GM19395 (cell line): ENCODE measurements around the gene PPP1R26.

Experiments used
- ATAC-seq: cut with Tn5 transposase; IDR thresholded peaks from one replicate; pipeline ENCODE4 v1.9.1; 2021; ENCODE audit warnings: mild to moderate bottlenecking, moderate library complexity; ENCODE audit not compliant: unreplicated experiment

Gene PPP1R26

GRCh38 chr9:135463140-135463539 lies 16.4 kb upstream of the PPP1R26 start:
- ATAC-seq, result no peak

DNA sequence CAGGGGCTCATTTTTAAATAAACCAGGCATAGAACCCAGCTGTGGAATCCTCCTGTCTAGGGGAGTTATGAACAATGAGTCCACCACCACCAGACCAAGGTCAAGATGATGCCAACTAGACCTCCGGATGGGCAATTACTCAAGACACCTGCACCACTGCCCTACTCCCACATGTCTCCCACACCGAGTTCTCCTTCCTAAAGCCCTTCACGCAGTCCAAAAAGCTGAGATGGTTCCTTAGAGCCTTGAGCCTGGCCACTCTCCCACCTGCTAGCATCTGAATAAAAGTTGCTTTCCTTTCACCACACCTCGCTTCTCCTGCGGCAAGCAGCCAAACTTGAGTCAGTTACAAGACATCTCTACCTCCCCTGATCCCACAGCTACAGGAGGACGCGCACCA lies 15.4 kb upstream of the PPP1R26 start:
- no peak for ATAC-seq

- ATAC-seq, result no peak
Observed at GRCh38 chr9:135468854-135469521, 10.6 kb upstream of the PPP1R26 start.

DNA sequence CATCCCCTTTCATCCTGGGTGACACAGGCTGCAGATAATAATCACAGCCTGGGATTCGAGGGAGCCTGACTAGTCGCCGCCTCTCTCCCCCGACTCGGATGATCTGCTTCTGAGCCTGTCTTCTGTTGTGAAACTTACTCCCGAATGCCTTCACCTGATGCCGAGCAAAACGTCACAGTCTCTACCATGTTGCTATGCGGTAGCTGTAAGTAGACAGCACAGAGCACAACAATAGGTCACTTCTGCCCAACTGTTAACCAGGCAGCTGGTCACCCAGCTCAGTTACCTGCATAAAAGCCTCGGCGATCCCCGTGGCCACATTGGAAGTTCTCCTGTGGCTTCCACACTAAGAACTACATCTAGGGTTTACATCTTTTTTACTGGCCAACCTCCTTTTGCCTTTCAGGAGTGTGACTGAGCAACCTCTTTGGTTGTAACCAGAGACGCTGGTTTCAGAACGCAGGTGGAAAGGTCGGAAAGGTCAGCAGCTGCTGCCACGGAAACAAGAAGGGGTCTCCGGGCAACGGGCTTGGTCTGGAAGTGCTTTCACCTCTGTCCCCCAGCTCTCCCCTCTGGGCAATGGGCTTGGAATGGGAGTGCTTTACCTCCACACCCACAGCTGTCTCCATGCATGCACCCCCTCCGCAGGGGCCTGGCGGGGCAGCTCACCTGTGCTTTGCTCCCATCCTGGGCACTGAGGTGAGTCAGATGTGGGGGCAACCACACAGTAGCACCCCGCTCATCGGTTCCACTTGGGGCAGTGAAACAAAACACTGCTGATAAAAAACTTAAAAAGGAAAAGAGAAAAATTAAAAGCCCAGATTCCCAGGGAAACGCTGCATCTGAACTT lies 7.6 kb upstream of the PPP1R26 start:
- no peak for ATAC-seq

GRCh38 chr9:135473972-135474543 lies 5.5 kb upstream of the PPP1R26 start:
- ATAC-seq, result no peak

DNA sequence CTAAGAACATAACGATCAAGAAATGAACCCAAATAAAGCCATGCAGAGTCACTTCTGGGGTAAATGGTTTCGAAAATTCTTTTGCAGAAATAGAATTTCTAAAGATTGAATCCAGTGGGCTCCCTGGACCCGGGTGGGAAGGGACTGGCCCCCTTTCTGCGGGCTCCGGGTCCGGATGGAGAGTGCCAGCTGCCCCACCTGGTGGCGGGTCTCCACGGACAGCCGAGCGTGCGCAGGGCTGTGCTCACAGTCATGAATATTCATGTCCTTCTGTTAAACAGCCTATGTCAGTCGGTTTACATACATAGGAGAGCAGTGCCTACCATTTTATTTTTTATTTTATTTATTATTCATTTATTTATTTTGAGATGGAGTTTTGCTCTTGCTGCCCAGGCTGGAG lies 4.7 kb upstream of the PPP1R26 start:
- ATAC-seq, result no peak

DNA sequence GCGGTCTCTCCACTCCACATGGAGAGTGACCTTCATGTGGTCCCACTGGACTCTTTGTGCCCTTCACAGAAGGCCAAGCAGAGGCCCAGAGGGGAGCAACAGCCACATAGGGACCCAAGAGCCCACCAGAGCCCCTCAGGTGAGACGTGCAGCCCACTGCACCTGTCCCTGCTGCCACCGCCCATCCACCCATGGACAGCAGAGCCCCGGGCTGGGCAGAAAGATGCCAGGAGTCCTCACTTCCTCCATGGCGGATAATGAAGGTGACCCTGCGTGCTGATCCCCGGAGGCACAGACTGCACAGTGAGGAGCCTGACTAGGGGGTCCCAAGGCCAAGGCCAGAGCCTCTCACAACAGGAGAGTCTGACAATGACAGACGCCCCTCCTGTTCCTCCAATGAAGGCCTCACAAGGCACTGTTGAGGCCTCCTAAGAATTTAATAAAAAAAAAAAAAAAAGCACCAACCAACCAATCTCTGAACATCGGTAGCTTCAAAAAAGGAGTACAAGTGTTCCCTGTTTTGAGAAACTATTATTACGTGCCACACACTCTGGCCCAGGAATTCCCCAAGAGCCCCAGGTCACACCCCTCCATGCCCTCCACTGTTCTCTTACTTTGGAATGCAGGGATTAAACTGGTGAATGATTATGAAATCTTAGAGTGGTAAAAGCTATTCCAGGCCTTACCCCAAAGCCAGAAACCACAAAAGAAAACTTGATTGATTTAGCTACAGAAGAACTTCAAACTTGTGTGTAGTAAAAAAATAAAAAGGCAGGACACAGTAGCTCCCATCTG lies 2.8 kb upstream of the PPP1R26 start:
- ATAC-seq, result no peak

DNA sequence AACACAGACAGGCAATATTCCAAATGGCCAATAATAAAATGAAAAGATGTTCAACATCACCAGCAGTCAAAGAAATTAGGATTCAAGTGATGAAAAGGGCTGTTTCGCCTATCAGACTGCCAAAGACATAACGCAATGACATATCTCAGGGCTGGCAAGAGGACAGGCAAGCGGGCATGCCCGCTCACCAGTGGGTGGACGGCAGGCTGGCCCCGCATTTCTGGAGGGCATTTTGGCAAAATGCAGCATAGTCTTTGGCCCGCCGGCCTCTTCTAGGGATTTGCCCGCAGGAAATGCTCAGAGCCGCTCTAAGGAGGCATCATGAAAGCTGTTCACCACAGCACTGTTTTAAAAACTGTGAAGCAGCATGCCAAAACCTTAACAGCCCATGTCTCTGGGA lies 1.4 kb upstream of the PPP1R26 start:
- no peak for ATAC-seq

DNA sequence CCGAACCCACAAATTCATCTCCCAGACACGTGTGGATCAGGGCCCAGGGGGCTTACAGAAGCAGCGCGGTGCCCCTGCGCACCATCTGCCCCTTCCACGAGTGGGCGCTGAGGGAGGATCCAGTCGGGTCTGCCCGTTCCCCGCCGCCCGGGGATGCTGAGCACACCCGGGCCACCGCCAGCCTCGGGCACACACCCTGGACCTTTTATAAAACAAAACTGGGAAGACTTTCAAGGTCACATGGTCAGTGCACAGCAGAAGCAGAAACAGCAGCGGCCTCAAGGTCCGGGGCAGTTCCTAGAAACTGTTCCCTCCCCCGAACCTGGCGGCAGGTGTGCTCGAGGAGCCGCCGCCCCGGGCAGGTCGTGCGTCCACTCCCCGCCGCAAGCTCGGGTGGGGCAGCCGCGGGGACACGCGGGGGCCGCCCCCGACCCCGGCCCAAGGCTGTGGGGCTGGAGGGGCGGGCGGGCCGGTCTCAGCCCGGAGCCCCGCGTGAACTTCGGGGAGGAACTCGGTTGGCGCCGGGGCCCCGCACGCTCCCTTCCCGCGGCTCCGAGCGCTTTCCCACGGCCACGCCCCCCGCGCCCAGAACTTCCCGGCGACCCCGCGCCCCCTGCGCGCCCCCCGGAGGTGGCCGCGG lies 633 bp upstream of the PPP1R26 start:
- ATAC-seq, result no peak

DNA sequence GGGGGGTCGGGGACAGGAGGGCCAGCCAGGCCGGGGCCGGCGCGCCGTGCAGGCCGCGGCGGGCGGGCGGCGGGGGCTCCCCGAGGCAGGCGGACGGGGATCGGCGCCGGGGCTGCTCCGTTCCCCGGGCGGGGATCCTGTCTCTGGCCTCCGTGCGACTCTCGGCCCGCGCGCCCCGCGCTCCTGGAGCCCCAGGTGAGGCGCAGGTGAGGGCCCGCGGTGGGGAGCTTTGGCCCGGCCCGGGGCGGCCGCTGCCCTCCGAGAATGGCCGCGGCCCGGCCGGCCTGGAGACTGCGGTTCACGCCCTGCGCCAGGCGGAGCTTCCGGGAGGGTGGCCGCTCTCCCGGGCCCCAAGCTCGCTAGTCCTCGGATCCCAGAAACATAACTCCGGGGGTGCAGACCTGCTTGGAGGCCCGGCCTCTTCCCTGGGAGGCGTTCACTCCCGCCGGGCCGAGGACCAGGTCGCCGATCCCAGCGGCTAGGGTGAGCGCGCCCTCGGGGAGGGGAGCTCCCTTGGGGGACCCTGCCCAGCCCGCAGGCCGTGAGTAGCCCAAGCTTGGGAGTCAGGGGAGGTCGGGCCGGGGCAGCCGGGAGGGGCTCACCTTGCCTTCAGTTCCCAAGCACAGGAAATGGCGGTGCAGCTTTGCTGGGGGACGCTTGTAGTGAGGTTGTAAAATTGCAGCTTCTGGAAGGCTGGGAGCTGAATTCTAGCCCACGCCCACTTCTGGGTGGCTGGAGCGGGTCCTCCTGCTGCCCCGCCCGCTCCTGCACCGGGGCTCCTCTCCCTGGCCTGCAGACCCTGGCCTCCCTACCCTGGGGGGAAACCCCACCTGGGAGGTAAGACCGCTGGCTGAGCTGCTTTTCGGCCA lies 723 bp downstream of the PPP1R26 start:
- ATAC-seq, result no peak

- ATAC-seq, result no peak
Observed at GRCh38 chr9:135480940-135481310, 1.3 kb downstream of the PPP1R26 start.

- no peak for ATAC-seq
Observed at GRCh38 chr9:135482015-135482754, 2.6 kb downstream of the PPP1R26 start.

GRCh38 chr9:135484460-135485277 lies 5.1 kb downstream of the PPP1R26 start:
- ATAC-seq, result no peak

GRCh38 chr9:135485385-135485784 lies 5.8 kb downstream of the PPP1R26 start:
- ATAC-seq, result no peak

DNA sequence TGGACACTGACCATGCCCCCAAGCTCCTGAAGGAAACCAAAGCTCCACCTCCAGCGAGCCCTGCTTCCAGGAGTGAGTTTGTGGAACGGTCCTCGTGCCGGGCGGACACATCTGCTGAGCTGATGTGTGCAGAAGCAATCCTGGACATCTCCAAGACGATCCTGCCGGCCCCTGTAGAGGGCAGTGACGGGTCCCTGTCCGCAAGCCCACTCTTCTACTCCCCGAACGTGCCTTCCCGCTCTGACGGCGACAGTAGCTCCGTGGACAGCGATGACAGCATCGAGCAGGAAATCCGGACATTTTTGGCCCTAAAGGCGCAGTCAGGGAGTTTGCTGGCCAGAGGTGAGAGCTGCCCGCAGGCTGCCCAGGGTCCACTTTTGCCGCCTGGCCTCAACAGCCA lies 6.2 kb downstream of the PPP1R26 start:
- ATAC-seq, result no peak

- ATAC-seq, result no peak
Observed at GRCh38 chr9:135486267-135487065, 6.9 kb downstream of the PPP1R26 start.

- ATAC-seq, result no peak
Observed at GRCh38 chr9:135487281-135488012, 7.9 kb downstream of the PPP1R26 start.
